Skin epidermis (tissue), 12 donors: ENCODE results near the gene ZNF775.
A peak's percentile ranks its signal among the peaks of the same experiment; 100 is the strongest.

ENCODE experiments used
- H3K27ac ChIP-seq, 21 experiments: fragments of 200-600 bp; sonication (generic) in 11 of 21; one replicate each; pipeline ENCODE4 v1.5.0; 2020; ENCODE audit warnings: mild to moderate bottlenecking in 3 of 21, inconsistent platforms in 2 of 21, moderate library complexity in 2 of 21
- H3K4me3 ChIP-seq, 7 experiments: fragments of 200-600 bp; sonication (generic) in 2 of 7; one replicate each; pipeline ENCODE4 v1.5.0; 2020; ENCODE audit warnings: inconsistent platforms in 2 of 7, mild to moderate bottlenecking in 2 of 7, moderate library complexity in 1 of 7

Gene ZNF775

GRCh38 chr7:150365673-150366398 lies 13.3 kb upstream of the ZNF775 start:
- Histone ChIP-seq H3K27ac (peak overlapping the region in 12 of 21 experiments; percentile 5 to 97 (median 38)), H3K4me3 (no peak overlapping the region)

GRCh38 chr7:150367677-150368095 lies 11.4 kb upstream of the ZNF775 start:
- H3K27ac ChIP-seq = peak overlapping the region in 20 of 21 experiments; percentile 84 to 98 (median 96)
- peak overlapping the region; percentile 56 to 89 (median 78) for H3K4me3 ChIP-seq

- Histone ChIP-seq H3K27ac (peak within 1 kb of the TSS; percentile 84 to 98 (median 96)), H3K4me3 (peak within 1 kb of the TSS; percentile 56 to 89 (median 78))
These were observed 10.8 kb upstream of the ZNF775 start, which contains the start of gene REPIN1 for GRCh38 chr7:150368096-150368883. REPIN1 (plus strand) TSS chr7:150368822; CDS start chr7:150369712, 890 bp downstream.

- Histone ChIP-seq H3K27ac (peak overlapping the region; percentile 84 to 98 (median 96)), H3K4me3 (peak overlapping the region; percentile 56 to 89 (median 78))
These were observed 10.0 kb upstream of the ZNF775 start for GRCh38 chr7:150368884-150369747.

- Histone ChIP-seq H3K4me3 (peak overlapping the region; percentile 56 to 89 (median 78)), H3K27ac (peak overlapping the region in 20 of 21 experiments; percentile 84 to 98 (median 96))
These were observed 9.2 kb upstream of the ZNF775 start for GRCh38 chr7:150369748-150370501.

GRCh38 chr7:150370612-150371071 lies 8.5 kb upstream of the ZNF775 start:
- H3K4me3 ChIP-seq = no peak overlapping the region
- H3K27ac ChIP-seq = peak overlapping the region in 12 of 21 experiments; percentile 5 to 98 (median 96)

GRCh38 chr7:150371131-150371995 lies 7.8 kb upstream of the ZNF775 start:
- peak overlapping the region in 3 of 21 experiments; percentile 5 to 98 (median 96) for H3K27ac ChIP-seq

GRCh38 chr7:150371996-150372270 lies 7.2 kb upstream of the ZNF775 start:
- H3K4me3 ChIP-seq = no peak overlapping the region
- H3K27ac ChIP-seq = no peak overlapping the region

More at GRCh38 chr7:150371131-150371995, 7.8 kb upstream of the ZNF775 start:
- H3K4me3 ChIP-seq = no peak overlapping the region

- no peak overlapping the region for H3K4me3 ChIP-seq
- H3K27ac ChIP-seq = peak overlapping the region in 15 of 21 experiments; percentile 2 to 70 (median 47)
These were observed 6.7 kb upstream of the ZNF775 start for GRCh38 chr7:150372271-150373048.

GRCh38 chr7:150373049-150373801 lies 5.9 kb upstream of the ZNF775 start:
- H3K27ac ChIP-seq = peak overlapping the region in 16 of 21 experiments; percentile 2 to 70 (median 45)
- no peak overlapping the region for H3K4me3 ChIP-seq

- H3K27ac ChIP-seq = peak overlapping the region in 6 of 21 experiments; percentile 3 to 68 (median 25)
- no peak overlapping the region for H3K4me3 ChIP-seq
These were observed 5.1 kb upstream of the ZNF775 start for GRCh38 chr7:150374026-150374425.

GRCh38 chr7:150374472-150374871 lies 4.7 kb upstream of the ZNF775 start:
- Histone ChIP-seq H3K4me3 (no peak overlapping the region), H3K27ac (peak overlapping the region in 3 of 21 experiments; percentile 6 to 68 (median 56))

GRCh38 chr7:150375662-150376521 lies 3.2 kb upstream of the ZNF775 start:
- Histone ChIP-seq H3K27ac (peak overlapping the region in 9 of 21 experiments; percentile 1 to 98 (median 45)), H3K4me3 (no peak overlapping the region)

GRCh38 chr7:150376560-150376959 lies 2.6 kb upstream of the ZNF775 start:
- Histone ChIP-seq H3K4me3 (no peak overlapping the region), H3K27ac (peak overlapping the region in 13 of 21 experiments; percentile 1 to 98 (median 42))

GRCh38 chr7:150377196-150377595 lies 1.9 kb upstream of the ZNF775 start:
- peak overlapping the region in 11 of 21 experiments; percentile 45 to 98 (median 89) for H3K27ac ChIP-seq
- H3K4me3 ChIP-seq = no peak overlapping the region
